GM21447 (cell line): Measurements from ENCODE around the gene ST3GAL3.

Experiments used
- ATAC-seq: cut with Tn5 transposase; IDR thresholded peaks from one replicate; pipeline ENCODE4 v1.9.1; 2021; ENCODE audit not compliant: unreplicated experiment

ST3GAL3 gene

GRCh38 chr1:43786201-43786958, 79.0 kb downstream of the ST3GAL3 start:
- no peak for ATAC-seq

GRCh38 chr1:43786960-43787359, 79.6 kb downstream of the ST3GAL3 start:
- ATAC-seq = no peak

GRCh38 chr1:43789604-43790550, 82.5 kb downstream of the ST3GAL3 start:
- no peak for ATAC-seq

- ATAC-seq = no peak
These were observed 83.9 kb downstream of the ST3GAL3 start for GRCh38 chr1:43791243-43791642.

GRCh38 chr1:43796111-43796581, 88.8 kb downstream of the ST3GAL3 start:
- no peak for ATAC-seq

- no peak for ATAC-seq
These were observed 90.6 kb downstream of the ST3GAL3 start for GRCh38 chr1:43797891-43798290.

GRCh38 chr1:43799656-43800635, 92.6 kb downstream of the ST3GAL3 start:
- ATAC-seq = no peak

- no peak for ATAC-seq
These were observed 93.4 kb downstream of the ST3GAL3 start for GRCh38 chr1:43800771-43801170.

- ATAC-seq = no peak
These were observed 93.9 kb downstream of the ST3GAL3 start for GRCh38 chr1:43801203-43801602.

GRCh38 chr1:43802356-43802980, 95.1 kb downstream of the ST3GAL3 start:
- no peak for ATAC-seq

GRCh38 chr1:43803105-43803504, 95.8 kb downstream of the ST3GAL3 start:
- ATAC-seq = no peak

- no peak for ATAC-seq
These were observed 96.3 kb downstream of the ST3GAL3 start for GRCh38 chr1:43803646-43804045.

- ATAC-seq = no peak
These were observed 97.2 kb downstream of the ST3GAL3 start for GRCh38 chr1:43804569-43804968.

GRCh38 chr1:43805340-43805739, 98.0 kb downstream of the ST3GAL3 start:
- ATAC-seq = no peak

- ATAC-seq = no peak
These were observed 98.8 kb downstream of the ST3GAL3 start for GRCh38 chr1:43806183-43806582.

GRCh38 chr1:43809097-43809673, 101.8 kb downstream of the ST3GAL3 start:
- ATAC-seq = no peak

- ATAC-seq = no peak
These were observed 105.2 kb downstream of the ST3GAL3 start for GRCh38 chr1:43812579-43812978.

GRCh38 chr1:43814401-43814800, 107.1 kb downstream of the ST3GAL3 start:
- no peak for ATAC-seq

GRCh38 chr1:43817304-43817939, 110.1 kb downstream of the ST3GAL3 start:
- ATAC-seq = no peak
